ENCODE data around the gene MESD.
A peak's percentile ranks its signal among the peaks of the same experiment; 100 is the strongest.
"Not testable (repeated sequence)": the region's sequence is repeated elsewhere in the genome, so short reads cannot be mapped to it uniquely, and the experiment has no call there.

MESD gene

DNA sequence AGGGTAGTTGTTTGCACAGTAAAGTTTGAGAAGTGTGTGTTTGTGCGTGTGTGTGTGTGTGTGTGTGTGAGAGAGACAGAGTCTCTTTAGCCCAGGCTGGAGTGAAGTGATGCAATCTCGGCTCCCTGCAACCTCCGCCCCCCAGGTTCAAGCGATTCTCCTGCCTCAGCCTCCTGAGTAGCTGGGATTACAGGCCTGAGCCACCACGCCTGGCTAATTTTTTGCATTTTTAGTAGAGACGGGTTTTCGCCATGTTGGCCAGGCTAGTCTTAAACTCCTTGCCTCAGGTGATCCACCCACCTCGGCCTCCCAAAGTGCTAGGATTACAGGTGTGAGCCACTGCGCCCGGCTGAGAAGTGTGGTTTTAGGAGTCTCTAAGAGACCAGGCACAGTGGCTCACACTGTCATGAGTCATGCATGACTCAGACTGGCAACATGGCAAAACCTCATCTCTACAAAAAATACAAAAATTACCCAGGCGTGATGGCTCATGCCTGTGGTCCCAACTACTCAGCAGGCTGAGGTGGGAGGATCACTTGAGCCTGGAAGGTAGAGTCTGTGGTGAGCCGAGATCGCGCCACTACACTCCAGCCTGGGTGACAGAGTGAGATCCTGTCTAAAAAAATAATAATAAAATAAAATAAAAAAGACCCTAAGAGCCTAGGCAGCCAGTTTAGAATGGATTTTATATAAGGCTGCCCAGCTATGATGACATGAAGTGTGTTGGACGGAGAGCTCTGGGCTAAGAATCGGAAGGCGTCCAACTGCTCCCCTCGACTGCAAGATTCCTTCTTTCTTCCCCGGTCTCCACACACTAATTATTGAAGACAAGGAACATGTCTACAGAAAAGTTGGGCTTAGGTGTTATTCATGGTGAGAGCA, 33.8 kb downstream of the MESD start:
- DNase-seq, result not testable (repeated sequence)

DNA sequence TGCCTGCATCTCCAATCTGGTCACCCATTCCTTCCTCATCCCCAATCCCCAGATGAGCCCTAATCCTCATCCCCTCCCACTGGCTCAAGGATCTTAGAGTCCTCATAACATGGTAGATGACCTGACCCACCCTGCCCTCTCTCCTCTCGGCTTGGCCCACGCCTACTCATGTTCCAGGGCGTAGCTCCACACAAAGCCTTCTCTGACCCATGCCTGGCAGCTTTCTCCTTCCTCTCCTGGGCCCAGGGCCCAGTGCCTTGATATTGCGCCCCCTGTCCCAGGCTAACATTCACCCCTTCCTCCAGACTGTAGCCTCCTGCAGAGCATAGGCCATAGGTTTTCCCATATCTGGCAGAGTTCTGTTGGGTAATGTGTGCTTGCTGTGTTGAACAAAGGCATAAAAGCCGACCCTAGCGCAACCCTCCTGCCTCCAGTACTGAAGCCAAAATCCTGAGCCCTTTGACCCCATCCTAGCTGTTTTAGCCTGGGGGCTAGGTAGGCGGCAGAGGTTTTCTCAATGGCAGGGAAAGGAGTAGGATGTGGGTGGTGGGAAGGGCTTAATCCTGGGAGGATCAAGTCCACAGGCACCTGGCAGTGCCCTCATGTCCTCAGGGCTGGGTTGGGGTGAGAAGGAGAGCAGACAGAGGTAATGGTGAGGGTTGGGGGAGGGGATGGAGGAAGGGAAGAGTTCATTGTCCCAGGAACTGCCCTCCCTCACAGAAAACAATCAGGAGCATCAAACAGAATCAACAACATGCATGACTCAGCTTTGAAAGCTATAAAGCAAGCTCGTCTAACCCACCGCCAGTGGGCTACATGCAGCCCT, 35.5 kb downstream of the MESD start:
- DNase-seq, result peak; percentile 19

- no peak for DNase-seq
These were observed 36.3 kb downstream of the MESD start for GRCh38 chr15:80953001-80953952.

DNA sequence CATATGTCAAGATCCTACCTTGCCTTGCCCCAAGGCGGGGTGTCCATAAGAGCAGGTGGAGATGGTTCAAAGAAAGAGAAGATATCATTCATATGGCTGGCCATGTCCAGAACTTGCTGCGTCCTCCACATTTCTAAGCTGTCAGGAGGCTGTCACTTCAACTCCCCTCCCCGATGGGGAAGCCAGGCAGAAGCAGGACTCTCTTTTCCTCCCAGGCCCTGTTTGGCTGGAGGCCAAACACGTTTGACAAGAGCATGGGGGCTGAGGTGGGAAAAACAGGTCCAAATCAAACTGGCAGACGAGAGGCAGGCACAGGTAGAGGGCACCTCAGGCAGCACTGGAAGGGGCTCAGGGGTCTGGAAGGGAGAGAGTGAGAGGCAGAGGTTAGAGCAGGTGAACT, 37.7 kb downstream of the MESD start:
- DNase-seq, result no peak

DNA sequence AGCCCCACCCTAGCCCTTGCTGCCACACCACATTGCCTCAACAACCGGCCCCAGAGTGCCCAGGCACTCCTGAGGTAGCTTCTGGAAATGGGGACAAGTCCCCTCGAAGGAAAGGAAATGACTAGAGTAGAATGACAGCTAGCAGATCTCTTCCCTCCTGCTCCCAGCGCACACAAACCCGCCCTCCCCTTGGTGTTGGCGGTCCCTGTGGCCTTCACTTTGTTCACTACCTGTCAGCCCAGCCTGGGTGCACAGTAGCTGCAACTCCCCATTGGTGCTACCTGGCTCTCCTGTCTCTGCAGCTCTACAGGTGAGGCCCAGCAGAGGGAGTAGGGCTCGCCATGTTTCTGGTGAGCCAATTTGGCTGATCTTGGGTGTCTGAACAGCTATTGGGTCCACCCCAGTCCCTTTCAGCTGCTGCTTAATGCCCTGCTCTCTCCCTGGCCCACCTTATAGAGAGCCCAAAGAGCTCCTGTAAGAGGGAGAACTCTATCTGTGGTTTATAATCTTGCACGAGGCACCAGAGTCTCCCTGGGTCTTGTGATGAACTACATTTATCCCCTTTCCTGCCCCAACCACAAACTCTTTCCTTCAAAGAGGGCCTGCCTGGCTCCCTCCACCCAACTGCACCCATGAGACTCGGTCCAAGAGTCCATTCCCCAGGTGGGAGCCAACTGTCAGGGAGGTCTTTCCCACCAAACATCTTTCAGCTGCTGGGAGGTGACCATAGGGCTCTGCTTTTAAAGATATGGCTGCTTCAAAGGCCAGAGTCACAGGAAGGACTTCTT, 39.1 kb downstream of the MESD start:
- DNase-seq, result no peak

GRCh38 chr15:80949756-80950155, 39.9 kb downstream of the MESD start:
- no peak for DNase-seq

DNA sequence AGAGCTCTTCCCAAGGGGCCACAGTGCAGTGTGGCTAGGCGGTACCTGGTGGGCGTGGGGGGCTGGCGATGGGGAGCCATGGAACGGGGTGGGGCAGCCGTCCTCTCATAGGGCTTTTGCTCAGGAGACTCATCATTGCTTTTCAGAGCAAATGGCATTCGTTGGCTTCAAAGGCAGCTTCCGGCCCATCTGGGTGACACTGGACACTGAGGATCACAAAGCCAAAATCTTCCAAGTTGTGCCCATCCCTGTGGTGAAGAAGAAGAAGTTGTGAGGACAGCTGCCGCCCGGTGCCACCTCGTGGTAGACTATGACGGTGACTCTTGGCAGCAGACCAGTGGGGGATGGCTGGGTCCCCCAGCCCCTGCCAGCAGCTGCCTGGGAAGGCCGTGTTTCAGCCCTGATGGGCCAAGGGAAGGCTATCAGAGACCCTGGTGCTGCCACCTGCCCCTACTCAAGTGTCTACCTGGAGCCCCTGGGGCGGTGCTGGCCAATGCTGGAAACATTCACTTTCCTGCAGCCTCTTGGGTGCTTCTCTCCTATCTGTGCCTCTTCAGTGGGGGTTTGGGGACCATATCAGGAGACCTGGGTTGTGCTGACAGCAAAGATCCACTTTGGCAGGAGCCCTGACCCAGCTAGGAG, 40.8 kb downstream of the MESD start:
- DNase-seq, result no peak

DNA sequence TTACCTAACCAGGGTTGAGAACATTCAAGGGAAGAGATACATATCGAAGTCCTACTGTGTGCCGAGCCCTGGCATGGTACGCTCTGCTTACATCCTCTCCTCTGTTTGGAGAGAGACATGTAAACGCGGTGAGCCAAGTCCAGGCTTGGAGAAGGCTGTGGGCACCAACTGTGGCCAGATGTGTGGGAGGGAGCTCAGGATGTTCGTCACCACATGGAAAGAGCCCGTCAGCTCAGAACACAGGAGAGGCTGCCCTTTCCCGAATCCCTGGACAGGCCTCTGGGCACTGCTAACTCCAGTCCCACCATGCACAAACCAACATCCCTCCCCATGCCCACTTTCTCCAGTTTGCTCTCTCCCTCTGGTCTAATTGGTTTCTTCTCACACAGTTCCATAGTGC, 43.0 kb downstream of the MESD start:
- DNase-seq, result no peak

DNA sequence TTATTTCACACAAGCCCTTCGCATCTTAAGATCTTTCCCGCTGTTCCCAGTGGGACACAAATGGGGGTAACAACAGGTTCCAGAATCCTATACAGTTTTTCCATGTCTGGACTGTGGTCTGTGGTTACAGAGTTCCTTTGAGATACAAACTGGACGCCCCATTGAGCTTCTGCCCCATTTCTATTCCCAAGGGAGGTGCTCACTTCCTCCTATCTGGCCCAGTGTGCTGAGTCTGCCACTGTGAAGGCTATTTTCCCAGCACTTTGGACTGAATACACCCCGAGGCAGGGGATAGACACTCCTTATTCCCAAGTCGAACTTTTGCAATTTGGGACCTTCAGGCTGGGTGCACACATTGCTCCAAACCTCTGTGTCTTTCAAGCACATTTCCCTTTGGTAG, 44.0 kb downstream of the MESD start:
- no peak for DNase-seq

DNA sequence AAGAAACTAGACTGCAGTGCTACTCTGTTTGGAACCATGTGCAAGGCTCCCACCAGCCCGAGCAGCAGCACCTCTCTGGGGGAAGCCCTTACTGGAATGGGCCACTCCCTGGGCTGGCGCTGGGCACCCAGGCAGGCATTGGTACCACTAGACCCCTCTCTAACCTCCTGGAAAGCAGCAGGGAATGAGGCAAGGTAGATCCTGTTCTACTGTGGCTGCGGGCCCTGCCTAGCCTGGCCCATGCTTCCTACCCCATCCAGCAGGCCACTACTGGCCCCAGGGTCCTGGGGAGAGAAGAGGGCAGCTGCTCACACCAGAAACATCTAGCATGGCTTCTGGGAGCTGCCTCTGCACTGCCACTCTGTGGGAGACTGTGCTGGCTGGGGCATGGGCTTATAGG, 44.8 kb downstream of the MESD start:
- DNase-seq, result no peak

GRCh38 chr15:80942746-80943565, 46.7 kb downstream of the MESD start:
- DNase-seq, result no peak

DNA sequence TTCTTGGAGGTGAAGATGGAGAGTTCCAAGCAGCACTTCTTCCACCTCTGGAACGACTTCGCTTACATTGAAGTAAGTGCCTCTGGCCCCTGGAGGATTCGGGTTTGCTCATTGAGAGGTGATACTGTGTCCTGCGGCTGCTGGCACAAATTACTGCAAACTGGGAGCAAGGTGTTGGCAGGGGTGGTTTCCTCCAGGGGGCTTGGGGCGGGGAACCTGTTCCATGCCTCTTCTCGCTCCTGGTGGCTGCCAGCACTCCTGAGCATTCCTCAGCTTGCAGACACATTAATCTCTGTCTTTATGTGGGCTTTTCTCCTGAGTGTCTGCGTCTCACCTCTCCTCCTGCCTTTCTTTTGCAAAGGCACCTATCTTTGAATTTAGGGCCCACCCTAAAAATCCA, 47.4 kb downstream of the MESD start:
- no peak for DNase-seq

DNA sequence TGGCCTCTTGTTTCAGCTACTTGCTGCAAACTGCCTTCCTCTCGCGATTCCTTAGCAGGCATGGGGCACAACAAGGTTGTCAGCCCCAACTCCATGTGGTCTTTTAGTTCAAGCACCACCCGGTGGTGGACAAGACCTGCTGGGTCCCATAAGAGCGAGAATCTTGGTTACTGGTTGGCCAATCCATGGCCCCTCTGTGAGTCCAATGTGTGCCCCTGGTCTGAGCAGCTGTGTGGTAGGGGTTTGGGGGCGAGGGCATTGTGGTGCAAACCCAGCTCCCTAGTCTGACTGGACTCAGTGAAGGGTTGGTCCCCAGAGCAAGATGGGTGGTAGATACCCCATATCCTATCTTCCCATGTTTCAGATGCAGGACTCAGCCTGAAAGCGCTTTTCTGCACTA, 48.8 kb downstream of the MESD start:
- DNase-seq, result no peak

DNA sequence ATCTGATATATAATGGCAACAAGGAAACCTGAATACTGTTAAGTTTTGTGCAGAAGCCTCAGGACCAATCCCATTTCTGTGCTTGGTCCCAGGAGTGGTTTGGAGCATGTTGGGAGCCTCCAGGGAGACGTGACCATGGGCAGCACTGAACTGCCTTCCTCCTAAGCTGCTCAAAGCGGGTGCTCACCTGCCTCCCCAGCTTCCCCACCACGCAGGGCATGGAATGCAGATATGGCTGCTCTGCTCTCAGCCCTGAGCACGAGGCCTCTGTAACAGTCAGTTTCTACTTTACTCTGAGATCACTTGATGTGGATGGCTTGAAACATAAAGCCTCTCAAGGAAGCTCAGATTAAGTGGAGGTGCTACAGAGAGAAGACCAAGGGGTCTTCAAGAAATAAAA, 49.3 kb downstream of the MESD start:
- no peak for DNase-seq

GRCh38 chr15:80939216-80939615, 50.4 kb downstream of the MESD start:
- DNase-seq, result no peak

GRCh38 chr15:80937718-80938117, 51.9 kb downstream of the MESD start:
- no peak for DNase-seq

DNA sequence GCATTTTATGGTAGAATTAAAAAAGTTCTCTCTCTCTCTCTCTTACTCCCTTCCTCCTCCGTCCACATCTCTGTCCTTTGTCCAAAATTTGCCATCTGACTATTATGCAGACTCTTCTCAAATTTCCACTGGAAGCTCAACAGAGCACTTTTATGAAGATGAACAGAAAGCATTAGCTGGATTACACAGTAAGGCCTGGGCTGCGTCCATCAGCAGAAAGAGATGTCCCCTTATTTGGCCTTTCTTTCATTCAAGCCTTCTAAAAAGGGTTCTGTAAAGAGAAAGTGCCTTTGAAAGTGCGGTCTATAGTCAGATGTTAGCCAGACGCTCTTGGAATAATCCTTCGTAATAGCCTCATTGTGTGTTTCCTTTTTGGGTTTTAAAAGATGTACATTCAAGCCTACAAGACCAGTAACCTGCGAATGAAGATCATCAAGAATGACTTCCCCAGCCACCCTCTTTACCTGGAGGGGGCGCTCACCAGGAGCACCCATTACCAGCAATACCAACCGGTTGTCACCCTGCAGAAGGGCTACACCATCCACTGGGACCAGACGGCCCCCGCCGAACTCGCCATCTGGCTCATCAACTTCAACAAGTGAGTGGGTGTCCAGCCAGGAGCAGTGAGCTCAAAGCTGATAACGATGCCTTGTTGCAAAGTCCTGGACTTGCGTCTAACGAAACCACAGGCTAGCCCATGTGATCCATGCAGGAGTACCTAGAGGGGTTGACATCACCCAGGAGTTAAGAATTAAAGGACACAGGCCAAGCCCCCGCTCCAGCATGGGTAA, 53.1 kb downstream of the MESD start:
- DNase-seq, result no peak

DNA sequence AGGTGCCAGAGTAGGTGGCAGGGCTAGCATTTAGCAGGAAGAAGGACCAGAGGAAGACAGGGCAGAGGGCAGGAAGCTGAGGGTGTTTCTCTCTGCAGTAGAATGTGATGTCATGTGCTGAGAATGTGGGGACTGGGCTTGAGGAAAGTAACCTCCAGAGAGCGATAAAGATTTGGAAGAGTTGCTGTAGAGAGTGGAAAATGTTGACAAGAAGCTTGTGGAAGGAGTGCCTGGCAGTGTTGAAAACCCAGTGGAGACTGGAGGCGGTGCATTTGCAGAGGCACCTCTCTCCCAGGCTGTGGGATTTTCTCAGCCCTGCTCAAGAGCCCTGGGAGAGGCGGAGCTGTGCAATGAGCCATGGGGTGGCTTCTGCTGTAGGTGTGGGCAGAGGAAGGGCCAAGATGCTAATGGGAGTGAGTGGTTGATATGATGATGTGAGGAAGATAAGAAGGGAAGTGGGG, 54.8 kb downstream of the MESD start:
- DNase-seq, result no peak

- DNase-seq, result no peak
These were observed 56.6 kb downstream of the MESD start for GRCh38 chr15:80932989-80933388.

DNA sequence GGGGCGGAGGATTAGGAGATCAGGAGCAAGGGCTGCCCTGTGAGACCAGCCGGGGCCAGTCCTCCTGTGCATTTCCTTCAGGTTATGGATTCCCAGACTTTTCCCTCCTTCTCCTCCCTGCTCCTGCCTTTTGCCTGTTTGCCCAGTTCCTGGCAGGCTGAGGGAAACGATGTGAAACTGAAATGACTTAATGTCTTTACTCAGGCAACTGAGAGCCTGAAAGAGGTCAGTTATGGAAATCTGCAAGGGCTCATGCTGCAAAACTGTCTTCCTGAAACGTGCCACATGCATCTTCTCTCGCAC, 57.2 kb downstream of the MESD start:
- no peak for DNase-seq
